Measurements from ENCODE around the gene ANGPTL2. TPM values are rescaled to one million over a fixed set of nuclear protein-coding genes. Genes with fewer than 3 reads are reported as not detected.

The ANGPTL2 gene
- total RNA-seq, 4 donors from 2014 or later = 78.4 to 95.0 (median 87.3) TPM

DNA sequence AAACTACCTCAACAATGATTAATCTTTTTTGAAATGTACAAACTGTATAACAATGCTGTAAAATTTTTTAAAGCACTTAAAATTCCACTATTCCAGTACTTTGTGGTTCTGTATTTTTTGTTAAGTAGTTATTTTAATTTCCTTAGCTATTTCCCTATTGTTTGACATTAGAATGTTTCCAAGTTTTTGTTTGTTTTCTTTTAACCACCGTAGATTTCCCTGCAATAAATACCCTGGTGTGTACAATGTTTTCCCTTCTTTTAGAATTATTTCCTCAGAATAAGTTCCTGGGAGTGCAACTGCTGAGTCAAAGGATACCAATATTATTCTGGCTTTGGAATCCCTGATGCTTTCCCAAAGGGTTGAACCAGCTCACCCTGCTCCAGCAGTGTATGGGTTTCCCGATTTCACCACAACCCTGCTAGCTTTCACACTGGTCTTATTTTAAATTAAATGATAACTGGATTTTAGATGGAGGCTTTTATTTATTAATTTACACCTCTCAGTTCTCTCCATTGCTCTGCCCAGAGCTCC is 20.6 kb upstream of the ANGPTL2 start:
- TF ChIP-seq, protein P1, sequence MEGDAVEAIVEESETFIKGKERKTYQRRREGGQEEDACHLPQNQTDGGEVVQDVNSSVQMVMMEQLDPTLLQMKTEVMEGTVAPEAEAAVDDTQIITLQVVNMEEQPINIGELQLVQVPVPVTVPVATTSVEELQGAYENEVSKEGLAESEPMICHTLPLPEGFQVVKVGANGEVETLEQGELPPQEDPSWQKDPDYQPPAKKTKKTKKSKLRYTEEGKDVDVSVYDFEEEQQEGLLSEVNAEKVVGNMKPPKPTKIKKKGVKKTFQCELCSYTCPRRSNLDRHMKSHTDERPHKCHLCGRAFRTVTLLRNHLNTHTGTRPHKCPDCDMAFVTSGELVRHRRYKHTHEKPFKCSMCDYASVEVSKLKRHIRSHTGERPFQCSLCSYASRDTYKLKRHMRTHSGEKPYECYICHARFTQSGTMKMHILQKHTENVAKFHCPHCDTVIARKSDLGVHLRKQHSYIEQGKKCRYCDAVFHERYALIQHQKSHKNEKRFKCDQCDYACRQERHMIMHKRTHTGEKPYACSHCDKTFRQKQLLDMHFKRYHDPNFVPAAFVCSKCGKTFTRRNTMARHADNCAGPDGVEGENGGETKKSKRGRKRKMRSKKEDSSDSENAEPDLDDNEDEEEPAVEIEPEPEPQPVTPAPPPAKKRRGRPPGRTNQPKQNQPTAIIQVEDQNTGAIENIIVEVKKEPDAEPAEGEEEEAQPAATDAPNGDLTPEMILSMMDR (IDR thresholded peaks at IDR 0.05; ENCODE audit: low read depth) = no peak

DNA sequence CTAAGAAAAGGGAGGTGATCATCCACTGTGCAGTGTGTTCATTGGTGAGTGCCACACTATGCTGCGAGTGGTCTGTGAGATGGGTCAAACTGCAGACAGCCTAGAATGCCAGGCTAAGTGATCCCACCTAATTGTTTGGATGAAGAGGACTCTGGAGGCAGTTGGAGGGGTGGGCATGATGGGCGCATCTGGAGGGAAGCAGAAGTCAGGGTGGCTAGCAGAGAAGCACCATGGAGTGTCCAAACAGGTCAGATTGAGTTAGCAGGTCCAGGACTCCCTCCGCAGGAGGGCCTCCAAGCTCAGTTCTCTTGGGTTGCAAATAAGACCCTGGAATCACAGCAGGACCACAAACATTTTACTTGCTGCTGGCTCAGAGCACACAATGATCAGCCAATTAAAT is 19.9 kb upstream of the ANGPTL2 start:
- TF ChIP-seq, protein P1 (IDR thresholded peaks at IDR 0.05; ENCODE audit: low read depth) = no peak

DNA sequence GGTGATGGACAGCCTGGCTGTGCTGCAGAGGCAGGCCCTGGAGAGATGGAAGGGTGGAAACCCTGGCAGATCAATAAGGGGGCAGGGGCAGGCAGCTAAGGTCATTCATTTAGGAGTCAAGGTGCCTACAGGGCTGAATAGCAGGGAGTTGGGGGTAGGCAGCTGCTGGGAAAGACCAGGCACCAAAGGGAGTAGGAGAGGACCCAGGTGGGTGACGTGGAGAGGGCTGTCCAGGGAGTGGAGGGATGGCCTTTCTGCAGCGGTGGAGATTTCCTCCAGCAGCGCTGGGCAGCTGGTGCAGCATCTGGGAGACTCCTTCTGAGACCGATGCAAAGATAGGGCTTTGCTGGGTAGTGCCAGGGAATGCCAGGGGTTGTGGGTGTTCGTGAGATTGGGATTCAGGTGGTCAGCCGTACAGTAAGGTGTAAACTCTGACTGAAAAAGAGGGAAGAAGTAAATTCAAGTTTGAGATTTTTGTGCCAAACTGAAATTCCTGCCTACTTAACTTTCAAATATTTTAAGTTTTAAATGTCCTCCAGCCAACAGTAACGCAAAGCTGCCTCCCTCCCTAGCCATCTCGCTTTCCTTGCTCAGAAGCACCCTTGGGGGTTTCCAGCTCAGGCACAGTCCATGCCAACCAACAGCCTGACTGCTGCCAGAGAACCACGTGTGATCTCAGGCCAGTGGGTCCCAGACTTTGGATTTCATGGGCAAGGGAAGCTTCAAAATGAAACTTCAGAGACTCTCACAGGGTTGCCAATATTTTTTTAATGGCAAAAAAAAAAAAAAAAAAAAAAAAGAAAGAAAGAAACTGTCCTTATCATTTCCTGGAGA is 18.6 kb upstream of the ANGPTL2 start:
- TF ChIP-seq, protein P1 (IDR thresholded peaks at IDR 0.05; ENCODE audit: low read depth) = no peak

DNA sequence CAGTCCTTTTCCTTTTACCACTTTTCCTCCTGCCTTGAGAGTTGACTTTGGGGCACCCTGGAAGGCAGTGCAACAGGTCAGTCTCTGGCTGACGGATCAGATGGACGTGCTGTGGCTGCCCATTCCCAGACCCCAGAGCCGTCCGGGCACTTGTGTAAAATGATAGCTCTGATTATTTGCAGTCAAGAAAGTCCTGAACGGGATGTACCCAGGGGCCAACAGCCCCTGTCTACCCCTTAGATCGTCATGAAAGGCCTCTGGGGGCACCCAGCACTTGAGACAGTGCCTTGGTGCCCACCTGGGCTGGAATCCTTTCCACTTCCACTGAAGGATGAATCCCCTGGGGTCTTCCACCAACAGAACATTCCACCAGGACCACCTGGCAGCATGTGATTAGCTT is 17.7 kb upstream of the ANGPTL2 start:
- TF ChIP-seq, protein P1 (IDR thresholded peaks at IDR 0.05; ENCODE audit: low read depth) = no peak

DNA sequence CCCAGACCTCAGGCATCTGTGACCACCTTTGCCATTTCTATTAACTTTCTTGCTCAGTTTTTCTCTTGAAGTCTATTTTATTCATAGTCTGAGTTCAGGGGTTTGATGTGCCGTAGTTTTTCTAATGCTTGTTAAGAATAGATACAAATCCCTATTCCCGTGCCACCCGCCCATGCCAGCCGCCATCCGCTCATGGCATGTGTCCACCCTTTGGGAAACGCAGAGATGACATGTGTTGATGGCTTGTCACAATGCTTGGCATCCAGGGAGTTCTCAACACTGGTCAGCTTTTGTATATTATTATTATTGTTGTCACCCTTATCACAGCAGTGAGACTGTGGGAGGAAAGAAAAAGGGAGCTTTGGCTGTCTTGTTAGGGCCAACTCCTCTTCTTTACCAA is 17.3 kb upstream of the ANGPTL2 start:
- TF ChIP-seq, protein P1 (IDR thresholded peaks at IDR 0.05; ENCODE audit: low read depth) = no peak

DNA sequence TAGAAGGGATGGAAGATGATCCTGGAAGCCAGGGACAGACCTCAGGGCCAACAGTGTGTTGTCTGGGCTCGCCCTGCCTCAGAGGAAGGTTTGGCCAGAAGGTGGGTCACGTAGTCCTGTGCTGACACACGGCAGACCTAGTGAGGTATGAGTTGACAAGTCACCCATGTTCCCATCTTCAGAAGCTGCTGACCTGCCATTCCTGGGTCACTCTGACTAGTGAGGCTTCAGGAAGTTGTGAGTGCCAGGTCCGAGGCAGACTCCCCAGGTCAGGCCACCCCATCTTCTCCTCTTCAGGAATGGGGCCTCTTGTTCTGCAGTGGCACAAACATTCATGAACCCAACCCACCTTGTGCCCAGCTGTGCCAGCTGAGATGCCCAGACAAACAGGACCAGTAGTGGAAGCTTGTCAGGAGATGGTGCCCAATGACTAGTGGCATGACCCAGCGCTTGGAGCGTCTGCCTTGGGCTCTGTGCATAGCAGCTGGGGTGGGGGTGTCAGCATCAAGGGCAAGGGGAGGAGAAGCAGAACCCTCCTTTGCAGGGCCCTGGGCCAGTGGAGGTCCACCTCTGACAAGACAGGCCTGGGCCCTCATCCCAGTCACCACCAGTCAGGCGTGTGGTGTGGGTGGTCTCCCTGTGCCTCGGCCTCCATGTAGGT is 16.8 kb upstream of the ANGPTL2 start:
- TF ChIP-seq, protein P1 (IDR thresholded peaks at IDR 0.05; ENCODE audit: low read depth) = no peak

DNA sequence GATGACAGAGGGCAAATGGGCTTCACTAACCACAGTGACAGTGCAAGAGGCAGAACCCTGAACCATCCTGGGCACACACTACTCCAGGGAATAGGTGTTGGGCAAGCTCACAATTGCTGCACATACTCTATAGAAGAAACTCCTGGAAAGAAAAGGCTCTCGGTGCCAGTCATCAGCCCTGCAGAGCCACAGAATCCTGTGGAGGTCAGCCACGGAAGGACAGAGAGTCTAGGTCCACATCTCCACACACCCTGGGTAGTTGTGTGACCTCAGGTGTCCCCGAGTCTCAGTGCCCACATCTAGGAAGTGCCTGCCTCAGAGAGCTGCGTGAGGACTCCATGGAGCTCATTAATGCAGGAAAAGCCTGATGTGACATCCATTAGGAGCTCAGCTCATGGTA is 16.0 kb upstream of the ANGPTL2 start:
- TF ChIP-seq, protein P1 (IDR thresholded peaks at IDR 0.05; ENCODE audit: low read depth) = no peak

Measured in subcutaneous adipose tissue (tissue), 4 donors.